ENCODE results near the gene EPX.

The EPX gene

GRCh38 chr17:58153671-58154070, 38.9 kb upstream of the EPX start:
- POLR2A ChIA-PET (ENCODE audit: low non-redundant PET), result no interaction called here
- CTCF ChIA-PET, result interaction anchor here (0.7 to 1.6 kb wide), 2 partner anchors 19 to 25 kb away, joined by 3 to 8 read pairs; no protein-coding TSS in a partner anchor
- TF ChIP-seq CTCF (conservative IDR thresholded peaks at IDR 0.05; ENCODE audit: low read depth), result no peak
- DNase-seq (ENCODE audit: low spot score), result no peak
- no peak overlapping the region for H3K27ac ChIP-seq

GRCh38 chr17:58156839-58157803, 35.4 kb upstream of the EPX start:
- no peak for DNase-seq (ENCODE audit: low spot score)
- H3K27ac ChIP-seq, result no peak overlapping the region
- ChIA-PET POLR2A (ENCODE audit: low non-redundant PET) (no interaction called here), CTCF (interaction anchor here (0.8 kb wide), 1 partner anchor 1306 kb away, joined by 4 read pairs; no protein-coding TSS in a partner anchor)
- no peak for TF ChIP-seq CTCF (conservative IDR thresholded peaks at IDR 0.05; ENCODE audit: low read depth)

GRCh38 chr17:58158181-58158580, 34.3 kb upstream of the EPX start:
- no peak for TF ChIP-seq CTCF (conservative IDR thresholded peaks at IDR 0.05; ENCODE audit: low read depth)
- ChIA-PET POLR2A (ENCODE audit: low non-redundant PET) (no interaction called here), CTCF (interaction anchor here (0.5 kb wide), 1 partner anchor 132 kb away, joined by 4 read pairs; no protein-coding TSS in a partner anchor)
- no peak for DNase-seq (ENCODE audit: low spot score)
- H3K27ac ChIP-seq, result no peak overlapping the region

- CTCF ChIA-PET, result interaction anchor here (0.7 kb wide), 1 partner anchor 14 kb away, joined by 3 read pairs; no protein-coding TSS in a partner anchor
- no peak for DNase-seq (ENCODE audit: low spot score)
- POLR2A ChIA-PET (ENCODE audit: low non-redundant PET), result no interaction called here
- TF ChIP-seq CTCF (conservative IDR thresholded peaks at IDR 0.05; ENCODE audit: low read depth), result no peak
- H3K27ac ChIP-seq, result no peak overlapping the region
Measured at GRCh38 chr17:58161566-58161965, 31.0 kb upstream of the EPX start.

- H3K27ac ChIP-seq, result no peak overlapping the region
- POLR2A ChIA-PET (ENCODE audit: low non-redundant PET), result no interaction called here
- CTCF ChIA-PET, result interaction anchor here (0.5 kb wide), 1 partner anchor 1701 kb away, joined by 3 read pairs; no protein-coding TSS in a partner anchor
- no peak for TF ChIP-seq CTCF (conservative IDR thresholded peaks at IDR 0.05; ENCODE audit: low read depth)
- DNase-seq (ENCODE audit: low spot score), result no peak
Measured at GRCh38 chr17:58165981-58166380, 26.5 kb upstream of the EPX start.

GRCh38 chr17:58166682-58167081, 25.8 kb upstream of the EPX start, which contains the start of gene OR4D2:
Gene OR4D2, plus strand, starts transcription at chr17:58166982. Its CDS starts 2,674 bp downstream, at chr17:58169656.
- H3K27ac ChIP-seq, result no peak within 1 kb of the TSS
- TF ChIP-seq CTCF (conservative IDR thresholded peaks at IDR 0.05; ENCODE audit: low read depth), result no peak
- CTCF ChIA-PET, result interaction anchor here (0.6 kb wide), 1 partner anchor 76 kb away, joined by 3 read pairs; no protein-coding TSS in a partner anchor
- POLR2A ChIA-PET (ENCODE audit: low non-redundant PET), result no interaction called here
- DNase-seq (ENCODE audit: low spot score), result no peak
